Fibroblast of lung (primary cell): ENCODE data around the gene AMN. TPM values are rescaled to one million over a fixed set of nuclear protein-coding genes. Genes with fewer than 3 reads are reported as not detected.
"Not testable (repeated sequence)": the region's sequence is repeated elsewhere in the genome, so short reads cannot be mapped to it uniquely, and the experiment has no call there.

Experiments
- DNase-seq, 2 donors: peaks; one replicate each; pipeline versions ENCODE4 v3.0.0 to v3.0.0-alpha.2; 2010; ENCODE audit warnings: low read depth in 2 of 2
- H2AFZ ChIP-seq: 2 replicates; pipeline ENCODE4 v1.5.1; 2012; ENCODE audit warnings: low read length, control low read depth, inconsistent platforms
- H3K27ac ChIP-seq: 2 replicates; pipeline ENCODE4 v1.5.1; 2011; ENCODE audit warnings: low read length, control low read depth; ENCODE audit not compliant: insufficient read depth
- H3K27me3 ChIP-seq: 2 replicates; pipeline ENCODE4 v1.5.1; 2011; ENCODE audit warnings: mild to moderate bottlenecking, low read length; ENCODE audit not compliant: control insufficient read depth, insufficient read depth
- H3K36me3 ChIP-seq: 2 replicates; pipeline ENCODE4 v1.5.1; 2011; ENCODE audit warnings: low read length; ENCODE audit not compliant: control insufficient read depth, insufficient read depth
- H3K4me1 ChIP-seq: 2 replicates; pipeline ENCODE4 v1.5.1; 2011; ENCODE audit warnings: low read length; ENCODE audit not compliant: control insufficient read depth, insufficient read depth; ENCODE audit errors: extremely low read depth
- H3K4me2 ChIP-seq: 2 replicates; pipeline ENCODE4 v1.5.1; 2011; ENCODE audit warnings: low read length, control low read depth; ENCODE audit not compliant: insufficient read depth; ENCODE audit errors: extremely low read depth
- H3K4me3 ChIP-seq, 4 experiments: fragments of 200-600 bp in 1 of 4; sonication (generic) in 1 of 4; replicated peaks in 1 of 4; 2 replicates each; pipeline ENCODE4 v1.5.1; 2011 to 2016; ENCODE audit warnings: low read length in 4 of 4, low read depth in 3 of 4, mild to moderate bottlenecking in 3 of 4, control low read depth in 2 of 4, inconsistent platforms in 1 of 4, mixed read lengths in 1 of 4; ENCODE audit not compliant: insufficient read depth in 1 of 4; ENCODE audit errors: control extremely low read depth in 1 of 4
- H3K79me2 ChIP-seq: 2 replicates; pipeline ENCODE4 v1.5.1; 2012; ENCODE audit warnings: mild to moderate bottlenecking, low read length, inconsistent platforms; ENCODE audit not compliant: control insufficient read depth, insufficient read depth
- H3K9ac ChIP-seq: 2 replicates; pipeline ENCODE4 v1.5.1; 2011; ENCODE audit warnings: mild to moderate bottlenecking, low read length, control low read depth; ENCODE audit not compliant: insufficient read depth
- H3K9me3 ChIP-seq: 2 replicates; pipeline ENCODE4 v1.5.1; 2012; ENCODE audit warnings: low read depth, low read length; ENCODE audit not compliant: control insufficient read depth, insufficient read depth
- H4K20me1 ChIP-seq: 2 replicates; pipeline ENCODE4 v1.5.1; 2011; ENCODE audit warnings: low read length; ENCODE audit not compliant: control insufficient read depth, insufficient read depth; ENCODE audit errors: extremely low read depth
- CTCF ChIP-seq, 2 donors: IDR thresholded peaks in 1 of 2; conservative IDR thresholded peaks in 1 of 2; 1 replicate in 1 of 2; 2 replicates in 1 of 2; pipeline ENCODE4 v1.5.1; 2011 to 2012; ENCODE audit warnings: low read length in 2 of 2, control low read depth in 1 of 2, inconsistent platforms in 1 of 2, low read depth in 1 of 2, mild to moderate bottlenecking in 1 of 2
- EZH2 ChIP-seq: IDR thresholded peaks from 2 replicates; pipeline ENCODE4 v1.5.1; 2012; ENCODE audit warnings: low read length, control low read depth, mild to moderate bottlenecking; ENCODE audit errors: missing control alignments
- polyA plus RNA-seq, 2 donors: library from polyadenylated mRNA; depleted of rRNA in 1 of 2; stranded (reverse) in 1 of 2; unstranded in 1 of 2; fragments of >200 nt; gene quantifications; 2 replicates each; pipeline ENCODE4 v1.2.1, GENCODE V29; 2011 to 2012; ENCODE audit warnings: missing spikeins in 1 of 2
- total RNA-seq: library from RNA; depleted of rRNA; stranded (reverse); fragments of >200 nt; gene quantifications from 2 replicates; pipeline ENCODE4 v1.2.1, GENCODE V29; 2014

The AMN gene
- total and polyA plus RNA-seq, 2 donors (not counting 1 experiment from before 2014, with no cell fraction given) = under 0.01 TPM; not detected in 1

GRCh38 chr14:102892651-102893050 lies 29.8 kb upstream of the AMN start:
- Histone ChIP-seq H3K9me3 (no peaks in the 10 kb centered on the region), H3K36me3 (no peaks in the 10 kb centered on the region)
- DNase-seq = no peak

GRCh38 chr14:102893452-102893851 lies 29.0 kb upstream of the AMN start:
- Histone ChIP-seq H3K4me2 (peak overlapping the region; percentile 17), H4K20me1 (no peaks in the 10 kb centered on the region), H3K79me2 (no peaks in the 10 kb centered on the region), H3K27me3 (no peaks in the 10 kb centered on the region), H3K27ac (no peak overlapping the region), H3K9me3 (no peaks in the 10 kb centered on the region), H3K9ac (no peak overlapping the region), H2AFZ (no peak overlapping the region), H3K36me3 (no peaks in the 10 kb centered on the region), H3K4me3 (no peak overlapping the region), H3K4me1 (peaks cover 2% of the 10 kb centered on the region)
- peak; percentile 91 to 97 for DNase-seq
- TF ChIP-seq CTCF (conservative IDR thresholded peaks at IDR 0.05 in 1 of 2, IDR thresholded peaks at IDR 0.05 in 1 of 2; ENCODE audit: low read depth in 1 of 2, low read length in 2 of 2) (no peak), EZH2 (no peak)

More at GRCh38 chr14:102892651-102893050, 29.8 kb upstream of the AMN start:
- Histone ChIP-seq H3K27ac (no peak overlapping the region), H3K79me2 (no peaks in the 10 kb centered on the region), H3K4me1 (peaks cover 2% of the 10 kb centered on the region), H3K4me3 (no peak overlapping the region), H3K27me3 (no peaks in the 10 kb centered on the region), H3K4me2 (no peak overlapping the region), H3K9ac (no peak overlapping the region), H4K20me1 (no peaks in the 10 kb centered on the region), H2AFZ (no peak overlapping the region)
- TF ChIP-seq EZH2 = no peak
- no peak for TF ChIP-seq CTCF (conservative IDR thresholded peaks at IDR 0.05 in 1 of 2, IDR thresholded peaks at IDR 0.05 in 1 of 2; ENCODE audit: low read depth in 1 of 2, low read length in 2 of 2)

- not testable (repeated sequence) for H4K20me1 ChIP-seq
Measured at GRCh38 chr14:102896735-102897134, 25.7 kb upstream of the AMN start.

More at GRCh38 chr14:102896735-102897134, 25.7 kb upstream of the AMN start:
- not testable (repeated sequence) for H2AFZ ChIP-seq, H3K27me3 ChIP-seq, H3K79me2 ChIP-seq, H3K27ac ChIP-seq, H3K9me3 ChIP-seq, H3K4me1 ChIP-seq, H3K9ac ChIP-seq, DNase-seq, H3K4me3 ChIP-seq, H3K4me2 ChIP-seq, H3K36me3 ChIP-seq
